HL-60 (cell line): ENCODE results near the gene ADGRD2.

ENCODE experiments used
- DNase-seq, 2 experiments: peaks; one replicate each; pipeline ENCODE4 v3.0.0-alpha.2; 2010 to 2020; ENCODE audit warnings: low read depth in 1 of 2, low spot score in 1 of 2
- H3K27ac ChIP-seq: fragments of 250-450 bp; sonication (Bioruptor Pico); replicated peaks from 2 replicates; pipeline ENCODE4 v1.5.1; 2020; ENCODE audit warnings: mild to moderate bottlenecking, moderate library complexity
- H3K27me3 ChIP-seq: fragments of 250-450 bp; sonication (Bioruptor Pico); 2 replicates; pipeline ENCODE4 v1.5.1; 2021; ENCODE audit warnings: mild to moderate bottlenecking, moderate library complexity; ENCODE audit not compliant: insufficient read depth, poor library complexity, severe bottlenecking
- H3K4me3 ChIP-seq: replicated peaks from 2 replicates; pipeline ENCODE4 v1.5.1; 2011; ENCODE audit warnings: mild to moderate bottlenecking, control low read depth, low read length; ENCODE audit not compliant: insufficient read depth
- CTCF ChIP-seq: IDR thresholded peaks from one replicate; pipeline ENCODE4 v1.5.1; 2011; ENCODE audit warnings: low read length, control low read depth, inconsistent platforms; ENCODE audit not compliant: insufficient read depth
- GABPA ChIP-seq: IDR thresholded peaks from 2 replicates; pipeline ENCODE4 v1.6.1; 2012; ENCODE audit warnings: low read depth
- POLR2AphosphoS5 ChIP-seq: IDR thresholded peaks from 2 replicates; pipeline ENCODE4 v1.6.1; 2012; ENCODE audit warnings: low read depth
- REST ChIP-seq: IDR thresholded peaks from 2 replicates; pipeline ENCODE4 v1.6.1; 2012; ENCODE audit warnings: low read depth; ENCODE audit not compliant: insufficient replicate concordance
- SPI1 ChIP-seq: IDR thresholded peaks from 2 replicates; pipeline ENCODE4 v1.6.1; 2012; ENCODE audit warnings: low read depth, mild to moderate bottlenecking, borderline replicate concordance

The ADGRD2 gene

GRCh38 chr9:124450931-124451661 is 845 bp downstream of the ADGRD2 start:
- H3K4me3 ChIP-seq = no peak overlapping the region
- TF ChIP-seq POLR2AphosphoS5 = no peak
- no peak for TF ChIP-seq REST
- no peak for TF ChIP-seq SPI1
- TF ChIP-seq GABPA = no peak
- no peak for TF ChIP-seq CTCF
- no peak for DNase-seq
- peaks cover 6% of the 10 kb centered on the region for H3K27me3 ChIP-seq
- no peak overlapping the region for H3K27ac ChIP-seq

GRCh38 chr9:124452326-124452725 is 2.1 kb downstream of the ADGRD2 start:
- no peak for DNase-seq
- no peak overlapping the region for H3K4me3 ChIP-seq
- TF ChIP-seq REST (no peak), GABPA (no peak), SPI1 (no peak), CTCF (no peak), POLR2AphosphoS5 (no peak)
- H3K27me3 ChIP-seq = peaks cover 6% of the 10 kb centered on the region
- no peak overlapping the region for H3K27ac ChIP-seq

- DNase-seq = no peak
- H3K4me3 ChIP-seq = no peak overlapping the region; the same call in 1 of the 2 replicates
- H3K27me3 ChIP-seq = peaks cover 6% of the 10 kb centered on the region
- H3K27ac ChIP-seq = no peak overlapping the region
- TF ChIP-seq REST (no peak), GABPA (no peak), CTCF (no peak), POLR2AphosphoS5 (no peak), SPI1 (no peak)
Measured at GRCh38 chr9:124452841-124453585, 2.8 kb downstream of the ADGRD2 start.
